ENCODE data around the gene THBS2. TPM values are rescaled to one million over a fixed set of nuclear protein-coding genes. Genes with fewer than 3 reads are reported as not detected.
A peak's percentile ranks its signal among the peaks of the same experiment; 100 is the strongest.

Gene THBS2
- total RNA-seq, 1 donor from 2014 or later, result 0.13 TPM

DNA sequence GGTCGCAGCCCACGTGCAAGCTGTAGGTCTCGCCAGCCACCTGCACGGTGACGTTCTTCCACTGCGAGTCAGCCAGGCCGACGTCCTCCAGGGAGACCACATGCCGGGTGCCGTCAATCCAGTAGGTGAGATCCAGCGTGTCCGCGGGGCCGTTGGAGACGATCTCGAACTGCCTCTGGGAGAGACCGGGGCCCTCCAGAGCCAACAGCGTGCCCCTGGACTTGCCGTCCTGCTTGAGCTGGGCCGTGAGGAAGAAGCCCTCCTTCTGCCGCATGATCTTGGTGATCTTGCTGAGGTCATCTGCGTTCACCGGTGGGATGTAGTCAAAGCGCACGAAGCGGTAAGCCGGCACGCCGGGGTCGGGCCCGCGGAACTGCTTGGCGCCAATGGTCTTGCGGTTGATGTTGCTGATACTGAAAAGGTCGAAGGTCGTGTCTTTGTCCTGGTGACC lies 5.1 kb downstream of the THBS2 start:
- Mint-ChIP-seq H3K4me1 (peaks cover 24% of the 10 kb centered on the region), H3K4me3 (no peak overlapping the region), H3K27ac (no peak overlapping the region), H3K27me3 (ENCODE audit: insufficient read depth, low read depth) (peaks cover 14% of the 10 kb centered on the region), H3K36me3 (peaks cover 17% of the 10 kb centered on the region), H3K9me3 (peaks cover 2% of the 10 kb centered on the region)
- no peaks in the 10 kb centered on the region for H3K36me3 ChIP-seq
- no peak overlapping the region for H3K4me2 ChIP-seq
- TF ChIP-seq EZH2phosphoT487 (IDR thresholded peaks at IDR 0.05), result no peak
- TF ChIP-seq, protein P1, sequence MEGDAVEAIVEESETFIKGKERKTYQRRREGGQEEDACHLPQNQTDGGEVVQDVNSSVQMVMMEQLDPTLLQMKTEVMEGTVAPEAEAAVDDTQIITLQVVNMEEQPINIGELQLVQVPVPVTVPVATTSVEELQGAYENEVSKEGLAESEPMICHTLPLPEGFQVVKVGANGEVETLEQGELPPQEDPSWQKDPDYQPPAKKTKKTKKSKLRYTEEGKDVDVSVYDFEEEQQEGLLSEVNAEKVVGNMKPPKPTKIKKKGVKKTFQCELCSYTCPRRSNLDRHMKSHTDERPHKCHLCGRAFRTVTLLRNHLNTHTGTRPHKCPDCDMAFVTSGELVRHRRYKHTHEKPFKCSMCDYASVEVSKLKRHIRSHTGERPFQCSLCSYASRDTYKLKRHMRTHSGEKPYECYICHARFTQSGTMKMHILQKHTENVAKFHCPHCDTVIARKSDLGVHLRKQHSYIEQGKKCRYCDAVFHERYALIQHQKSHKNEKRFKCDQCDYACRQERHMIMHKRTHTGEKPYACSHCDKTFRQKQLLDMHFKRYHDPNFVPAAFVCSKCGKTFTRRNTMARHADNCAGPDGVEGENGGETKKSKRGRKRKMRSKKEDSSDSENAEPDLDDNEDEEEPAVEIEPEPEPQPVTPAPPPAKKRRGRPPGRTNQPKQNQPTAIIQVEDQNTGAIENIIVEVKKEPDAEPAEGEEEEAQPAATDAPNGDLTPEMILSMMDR (IDR thresholded peaks at IDR 0.05), result no peak
- TF ChIP-seq EZH2 (IDR thresholded peaks at IDR 0.05), result no peak
- no peak overlapping the region for H3K9ac ChIP-seq
- peaks cover 28% of the 10 kb centered on the region for H3K27me3 ChIP-seq
- no peak overlapping the region for H2AFZ ChIP-seq (replicated peaks)
- H3K4me1 ChIP-seq, result peaks cover 23% of the 10 kb centered on the region
- H4K20me1 ChIP-seq (ENCODE audit: low read depth), result peaks cover 6% of the 10 kb centered on the region
- no peaks in the 10 kb centered on the region for H3K9me3 ChIP-seq (ENCODE audit: low read depth)
- peaks cover 27% of the 10 kb centered on the region for H3F3A ChIP-seq (ENCODE audit: low read depth)
- no peak for DNase-seq (ENCODE audit: low spot score)
- H3K4me3 ChIP-seq, result no peak overlapping the region
- no peak overlapping the region for H3K27ac ChIP-seq
- H3K79me2 ChIP-seq (ENCODE audit: low read depth), result no peaks in the 10 kb centered on the region

DNA sequence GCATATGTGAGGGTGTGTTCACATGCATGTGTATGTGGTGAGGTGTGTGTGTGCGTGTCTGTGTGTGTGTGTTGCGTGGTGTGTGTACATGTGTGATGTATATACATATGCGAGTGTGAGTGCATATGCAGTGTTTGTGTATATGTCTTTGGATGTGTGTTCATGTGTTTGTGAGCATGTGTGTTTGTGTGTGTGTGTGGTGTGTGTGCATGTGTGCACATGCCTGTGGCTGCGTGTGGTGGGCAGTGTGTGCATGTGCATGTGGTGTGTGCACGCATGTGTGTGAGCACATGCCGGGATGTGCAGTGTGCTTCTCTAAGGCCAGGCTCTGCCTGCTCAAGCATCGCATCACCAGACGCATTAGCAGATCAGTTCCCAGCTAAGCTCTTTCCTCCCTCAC lies 5.7 kb downstream of the THBS2 start:
- H3K27me3 ChIP-seq, result peaks cover 23% of the 10 kb centered on the region
- H3F3A ChIP-seq (ENCODE audit: low read depth), result peaks cover 24% of the 10 kb centered on the region
- H3K9ac ChIP-seq, result no peak overlapping the region
- no peak overlapping the region for H2AFZ ChIP-seq (replicated peaks)
- no peaks in the 10 kb centered on the region for H3K79me2 ChIP-seq (ENCODE audit: low read depth)
- peaks cover 18% of the 10 kb centered on the region for H3K4me1 Mint-ChIP-seq
- TF ChIP-seq EZH2 (IDR thresholded peaks at IDR 0.05) (no peak), EZH2phosphoT487 (IDR thresholded peaks at IDR 0.05) (no peak)
- TF ChIP-seq, protein P1 (IDR thresholded peaks at IDR 0.05), result no peak
- H3K4me3 ChIP-seq, result no peak overlapping the region
- no peak overlapping the region for H3K4me3 Mint-ChIP-seq
- peaks cover 6% of the 10 kb centered on the region for H4K20me1 ChIP-seq (ENCODE audit: low read depth)
- H3K9me3 ChIP-seq (ENCODE audit: low read depth), result no peaks in the 10 kb centered on the region
- no peak overlapping the region for H3K4me2 ChIP-seq
- H3K9me3 Mint-ChIP-seq, result peaks cover 2% of the 10 kb centered on the region
- no peaks in the 10 kb centered on the region for H3K36me3 ChIP-seq
- H3K27me3 Mint-ChIP-seq (ENCODE audit: insufficient read depth, low read depth), result peaks cover 14% of the 10 kb centered on the region
- peak overlapping the region; percentile 3 for H3K27ac Mint-ChIP-seq
- H3K4me1 ChIP-seq, result peaks cover 18% of the 10 kb centered on the region
- no peak overlapping the region for H3K27ac ChIP-seq
- no peak for DNase-seq (ENCODE audit: low spot score)
- H3K36me3 Mint-ChIP-seq, result peaks cover 17% of the 10 kb centered on the region

DNA sequence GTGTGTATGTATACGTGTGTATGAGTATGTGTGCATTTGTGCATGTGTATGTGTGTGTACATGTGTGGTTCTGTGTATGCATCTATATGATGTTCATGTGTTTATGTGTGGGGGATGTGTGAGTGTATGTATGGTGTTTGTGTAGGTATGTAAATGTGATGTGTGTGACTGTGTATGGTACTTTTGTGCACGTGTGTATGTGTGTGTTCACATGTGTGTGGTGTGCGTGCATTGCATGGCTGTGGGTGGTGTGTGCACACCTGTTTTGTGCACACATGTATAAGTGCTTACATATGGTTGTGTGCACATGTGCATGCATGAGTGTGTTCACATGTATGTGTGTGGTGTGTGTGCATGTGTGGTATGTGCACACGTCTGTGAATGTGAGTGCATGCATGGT lies 6.2 kb downstream of the THBS2 start:
- Histone ChIP-seq H3K79me2 (ENCODE audit: low read depth) (no peaks in the 10 kb centered on the region), H3K27ac (no peak overlapping the region), H3K4me3 (no peak overlapping the region), H3K4me1 (peaks cover 12% of the 10 kb centered on the region), H3K4me2 (no peak overlapping the region), H3K9me3 (ENCODE audit: low read depth) (no peaks in the 10 kb centered on the region), H4K20me1 (ENCODE audit: low read depth) (peaks cover 5% of the 10 kb centered on the region), H3F3A (ENCODE audit: low read depth) (peaks cover 18% of the 10 kb centered on the region), H3K27me3 (peaks cover 17% of the 10 kb centered on the region), H3K36me3 (no peaks in the 10 kb centered on the region), H2AFZ (replicated peaks) (no peak overlapping the region), H3K9ac (no peak overlapping the region)
- peaks cover 14% of the 10 kb centered on the region for H3K27me3 Mint-ChIP-seq (ENCODE audit: insufficient read depth, low read depth)
- H3K4me1 Mint-ChIP-seq, result peaks cover 13% of the 10 kb centered on the region
- peaks cover 17% of the 10 kb centered on the region for H3K36me3 Mint-ChIP-seq
- no peak overlapping the region for H3K27ac Mint-ChIP-seq
- H3K9me3 Mint-ChIP-seq, result peaks cover 2% of the 10 kb centered on the region
- H3K4me3 Mint-ChIP-seq, result no peak overlapping the region
- no peak for DNase-seq (ENCODE audit: low spot score)
- TF ChIP-seq, protein P1 (IDR thresholded peaks at IDR 0.05), result no peak
- TF ChIP-seq EZH2phosphoT487 (IDR thresholded peaks at IDR 0.05) (no peak), EZH2 (IDR thresholded peaks at IDR 0.05) (no peak)
